HEK293 (cell line): ENCODE data around the gene MBLAC1.

ENCODE experiments used
- CTCF ChIA-PET: fragments of 350-600 bp; formaldehyde crosslinking; extraction: SDS; loops from one replicate; lab custom pipeline; 2021; ENCODE audit warnings: antibody characterized with exemption; lab: Yijun Ruan, JAX
- POLR2A ChIA-PET: fragments of 300-600 bp; formaldehyde crosslinking; extraction: SDS; loops from one replicate; lab custom pipeline; 2020; ENCODE audit warnings: antibody characterized with exemption, inconsistent platforms; lab: Yijun Ruan, JAX
- H3K27ac ChIP-seq: fragments of 200-500 bp; sonication (Bioruptor generic); 2 replicates; pipeline ENCODE4 v1.5.1; 2014; ENCODE audit warnings: low read depth, low read length, control low read depth, inconsistent platforms; ENCODE audit errors: extremely low read depth
- H3K36me3 ChIP-seq, 2 experiments: fragments of 200-500 bp in 1 of 2; sonication (Bioruptor generic) in 1 of 2; 1 replicate in 1 of 2; 2 replicates in 1 of 2; pipeline ENCODE4 v1.5.1; 2014 to 2017; ENCODE audit warnings: inconsistent platforms in 2 of 2, low read length in 2 of 2; ENCODE audit not compliant: control insufficient read depth in 2 of 2, insufficient read depth in 1 of 2
- H3K4me1 ChIP-seq: fragments of 200-500 bp; sonication (Bioruptor generic); 2 replicates; pipeline ENCODE4 v1.5.1; 2014; ENCODE audit warnings: mild to moderate bottlenecking, low read length, inconsistent platforms; ENCODE audit not compliant: control insufficient read depth, insufficient read depth
- H3K4me3 ChIP-seq: 2 replicates; pipeline ENCODE4 v1.5.1; 2011; ENCODE audit warnings: low read depth, mild to moderate bottlenecking, control low read depth, low read length, moderate library complexity
- H3K9me3 ChIP-seq: fragments of 200-500 bp; sonication (Bioruptor generic); 2 replicates; pipeline ENCODE4 v1.5.1; 2014; ENCODE audit warnings: low read depth, low read length, inconsistent platforms; ENCODE audit not compliant: control insufficient read depth, insufficient read depth
- GLIS1 ChIP-seq: fragments of 450-650 bp; formaldehyde crosslinking; IDR thresholded peaks from 2 replicates; pipeline ENCODE4 v1.5.1; 2016; ENCODE audit warnings: missing biosample characterization, missing genetic modification characterization
- GLIS2 ChIP-seq: fragments of 450-650 bp; formaldehyde crosslinking; IDR thresholded peaks from 2 replicates; pipeline ENCODE4 v1.5.1; 2016; ENCODE audit warnings: missing biosample characterization, missing genetic modification characterization
- HIC1 ChIP-seq: fragments of 450-650 bp; formaldehyde crosslinking; IDR thresholded peaks from 2 replicates; pipeline ENCODE4 v1.5.1; 2016; ENCODE audit warnings: missing biosample characterization, missing genetic modification characterization
- KLF9 ChIP-seq: fragments of 450-650 bp; formaldehyde crosslinking; IDR thresholded peaks from 2 replicates; pipeline ENCODE4 v1.5.1; 2016; ENCODE audit warnings: missing biosample characterization, missing genetic modification characterization, low read depth
- OSR2 ChIP-seq: fragments of 450-650 bp; formaldehyde crosslinking; IDR thresholded peaks from 2 replicates; pipeline ENCODE4 v1.5.1; 2016; ENCODE audit warnings: missing biosample characterization, missing genetic modification characterization
- PATZ1 ChIP-seq: fragments of 450-650 bp; formaldehyde crosslinking; IDR thresholded peaks from 2 replicates; pipeline ENCODE4 v1.5.1; 2016; ENCODE audit warnings: missing biosample characterization, missing genetic modification characterization
- SP2 ChIP-seq: fragments of 450-650 bp; formaldehyde crosslinking; IDR thresholded peaks from 2 replicates; pipeline ENCODE4 v1.5.1; 2016; ENCODE audit warnings: missing biosample characterization, missing genetic modification characterization
- ZBTB10 ChIP-seq: fragments of 450-650 bp; formaldehyde crosslinking; IDR thresholded peaks from 2 replicates; pipeline ENCODE4 v1.5.1; 2016; ENCODE audit warnings: missing biosample characterization, missing genetic modification characterization
- ZBTB20 ChIP-seq: fragments of 450-650 bp; formaldehyde crosslinking; IDR thresholded peaks from 2 replicates; pipeline ENCODE4 v1.5.1; 2016; ENCODE audit warnings: missing biosample characterization, missing genetic modification characterization
- ZBTB26 ChIP-seq: fragments of 450-650 bp; formaldehyde crosslinking; optimal IDR thresholded peaks from 2 replicates; pipeline ENCODE3; 2016; ENCODE audit warnings: missing biosample characterization, mild to moderate bottlenecking, missing genetic modification characterization
- ZBTB8A ChIP-seq: fragments of 450-650 bp; formaldehyde crosslinking; IDR thresholded peaks from 2 replicates; pipeline ENCODE4 v1.5.1; 2016; ENCODE audit warnings: missing biosample characterization, missing genetic modification characterization
- ZFP3 ChIP-seq: fragments of 450-650 bp; formaldehyde crosslinking; IDR thresholded peaks from 2 replicates; pipeline ENCODE4 v1.5.1; 2016; ENCODE audit warnings: low read depth, missing biosample characterization, missing genetic modification characterization
- ZFP69B ChIP-seq: fragments of 450-650 bp; formaldehyde crosslinking; IDR thresholded peaks from 2 replicates; pipeline ENCODE4 v1.5.1; 2016; ENCODE audit warnings: missing biosample characterization, missing genetic modification characterization
- ZNF132 ChIP-seq: fragments of 450-650 bp; formaldehyde crosslinking; IDR thresholded peaks from 2 replicates; pipeline ENCODE4 v1.5.1; 2017; ENCODE audit warnings: missing biosample characterization, missing genetic modification characterization, borderline replicate concordance
- ZNF2 ChIP-seq: fragments of 450-650 bp; formaldehyde crosslinking; IDR thresholded peaks from 2 replicates; pipeline ENCODE4 v1.5.1; 2016; ENCODE audit warnings: missing biosample characterization, missing genetic modification characterization
- ZNF24 ChIP-seq: fragments of 450-650 bp; formaldehyde crosslinking; IDR thresholded peaks from 2 replicates; pipeline ENCODE4 v1.5.1; 2016; ENCODE audit warnings: missing biosample characterization, missing genetic modification characterization
- ZNF48 ChIP-seq: fragments of 450-650 bp; formaldehyde crosslinking; IDR thresholded peaks from 2 replicates; pipeline ENCODE4 v1.5.1; 2016; ENCODE audit warnings: missing biosample characterization, missing genetic modification characterization
- ZNF513 ChIP-seq: fragments of 450-650 bp; IDR thresholded peaks from 2 replicates; pipeline ENCODE4 v1.5.1; 2018; ENCODE audit warnings: missing biosample characterization, missing genetic modification characterization
- ZNF704 ChIP-seq: fragments of 450-650 bp; formaldehyde crosslinking; IDR thresholded peaks from 2 replicates; pipeline ENCODE4 v1.5.1; 2016; ENCODE audit warnings: missing biosample characterization, missing genetic modification characterization
- ZNF707 ChIP-seq: fragments of 450-650 bp; formaldehyde crosslinking; IDR thresholded peaks from 2 replicates; pipeline ENCODE4 v1.5.1; 2016; ENCODE audit warnings: missing biosample characterization, missing genetic modification characterization
- ZNF747 ChIP-seq: fragments of 450-650 bp; formaldehyde crosslinking; IDR thresholded peaks from 2 replicates; pipeline ENCODE4 v1.5.1; 2016; ENCODE audit warnings: missing biosample characterization, missing genetic modification characterization

The MBLAC1 gene

GRCh38 chr7:100177045-100178001 lies 50.6 kb downstream of the MBLAC1 start, which contains the start of the genes GPC2 and STAG3:
GPC2 (minus strand) TSS chr7:100177381; CDS start chr7:100177199, 182 bp downstream.
STAG3 (plus strand) TSS chr7:100177918; CDS start chr7:100180557, 2,639 bp downstream.
- Histone ChIP-seq H3K27ac (no peak within 1 kb of the TSS), H3K4me1 (no peaks in the 10 kb centered on the region), H3K36me3 (no peaks in the 10 kb centered on the region), H3K4me3 (peak within 1 kb of the TSS; percentile 66), H3K9me3 (no peaks in the 10 kb centered on the region)
- POLR2A ChIA-PET = interaction anchor here (0.6 to 1.9 kb wide), 12 partner anchors 10 to 864 kb away, joined by 3 to 14 read pairs (median 4); partner anchors contain the start of genes GAL3ST4, LAMTOR4, MBLAC1 and TRAPPC14
- CTCF ChIA-PET = interaction anchor here (0.6 to 2.2 kb wide), 4 partner anchors 15 to 45 kb away, joined by 3 to 7 read pairs (median 5); no protein-coding TSS in a partner anchor
- TF ChIP-seq SP2 (peak; percentile 93), ZFP3 (tag by site-specific recombination) (no peak), ZNF747 (tag by site-specific recombination) (no peak), ZBTB8A (tag by site-specific recombination) (0 out of 2 replicates have a peak, but pooled peaks have one; percentile 17), GLIS2 (tag by site-specific recombination) (peak; percentile 27; the same call in 1 of the 2 replicates), GLIS1 (tag by site-specific recombination) (0 out of 2 replicates have a peak, but pooled peaks have one; percentile 9), KLF9 (tag by site-specific recombination) (peak; percentile 89), OSR2 (tag by site-specific recombination) (no peak), ZBTB10 (no peak), PATZ1 (tag by site-specific recombination) (peak; percentile 25), ZNF24 (tag by site-specific recombination) (no peak), ZNF707 (tag by site-specific recombination) (no peak), ZBTB20 (tag by site-specific recombination) (peak; percentile 85), ZBTB26 (tag by site-specific recombination) (peak; percentile 37), HIC1 (tag by site-specific recombination) (peak; percentile 62; the same call in 1 of the 2 replicates), ZNF704 (tag by site-specific recombination) (no peak), ZNF2 (no peak), ZNF48 (tag by site-specific recombination) (no peak), ZFP69B (tag by site-specific recombination) (peak; percentile 92), ZNF513 (tag by site-specific recombination) (no peak), ZNF132 (tag by site-specific recombination) (no peak)
